OCI-LY3 (cell line): ENCODE results near the gene P3R3URF.

ENCODE experiments used
- H2AFZ ChIP-seq: fragments of 200-600, 300-600 bp; shearing (Covaris generic); 2 replicates; pipeline ENCODE4 v1.6.0; 2014; ENCODE audit warnings: antibody characterized with exemption, low read depth, low read length
- H3K27ac ChIP-seq: fragments of 200-600, 300-600 bp; sonication (generic); 2 replicates; pipeline ENCODE4 v1.5.1; 2014; ENCODE audit warnings: mild to moderate bottlenecking, low read length, moderate library complexity, mixed read lengths
- H3K27me3 ChIP-seq: fragments of 200-600, 300-600 bp; sonication (generic); 2 replicates; pipeline ENCODE4 v1.6.1; 2014; ENCODE audit warnings: low read depth, low read length, mixed read lengths
- H3K36me3 ChIP-seq: fragments of 200-600, 300-600 bp; sonication (generic); replicated peaks from 2 replicates; pipeline ENCODE3; 2014; ENCODE audit warnings: low read depth, low read length, mixed read lengths
- H3K4me1 ChIP-seq: fragments of 300-600, 200-600 bp; sonication (generic); 2 replicates; pipeline ENCODE4 v1.6.1; 2014; ENCODE audit warnings: low read length, mixed read lengths
- H3K4me2 ChIP-seq: fragments of 200-600, 300-600 bp; sonication (generic); 2 replicates; pipeline ENCODE4 v1.6.1; 2014; ENCODE audit warnings: low read length, mixed read lengths
- H3K4me3 ChIP-seq: fragments of 300-600, 200-600 bp; sonication (generic); 2 replicates; pipeline ENCODE4 v1.5.1; 2014; ENCODE audit warnings: antibody characterized with exemption, mild to moderate bottlenecking, low read length, moderate library complexity
- H3K79me2 ChIP-seq: fragments of 300-600, 200-600 bp; shearing (Covaris generic); 2 replicates; pipeline ENCODE4 v1.6.1; 2014; ENCODE audit warnings: mild to moderate bottlenecking, low read length, mixed read lengths
- H3K9ac ChIP-seq: fragments of 300-600, 200-600 bp; shearing (Covaris generic); 2 replicates; pipeline ENCODE4 v1.6.0; 2014; ENCODE audit warnings: mild to moderate bottlenecking, low read length, moderate library complexity
- H3K9me3 ChIP-seq: fragments of 200-600, 300-600 bp; shearing (Covaris generic); 2 replicates; pipeline ENCODE4 v1.6.1; 2014; ENCODE audit warnings: low read length, mixed read lengths; ENCODE audit not compliant: insufficient read depth
- H4K20me1 ChIP-seq: fragments of 200-600, 300-600 bp; sonication (generic); 2 replicates; pipeline ENCODE4 v1.6.1; 2016; ENCODE audit warnings: low read length, mixed read lengths; ENCODE audit not compliant: insufficient read depth
- CTCF ChIP-seq: fragments of 200-600, 300-600 bp; sonication (generic); IDR thresholded peaks from 2 replicates; pipeline ENCODE4 v1.5.1; 2014; ENCODE audit warnings: antibody characterized with exemption, low read length, low read depth
- EZH2phosphoT487 ChIP-seq: fragments of 200-600 bp; shearing (Covaris generic); IDR thresholded peaks from 2 replicates; pipeline ENCODE4 v1.6.1; 2018; ENCODE audit warnings: antibody characterized with exemption, mixed run types, low read depth

The P3R3URF gene

DNA sequence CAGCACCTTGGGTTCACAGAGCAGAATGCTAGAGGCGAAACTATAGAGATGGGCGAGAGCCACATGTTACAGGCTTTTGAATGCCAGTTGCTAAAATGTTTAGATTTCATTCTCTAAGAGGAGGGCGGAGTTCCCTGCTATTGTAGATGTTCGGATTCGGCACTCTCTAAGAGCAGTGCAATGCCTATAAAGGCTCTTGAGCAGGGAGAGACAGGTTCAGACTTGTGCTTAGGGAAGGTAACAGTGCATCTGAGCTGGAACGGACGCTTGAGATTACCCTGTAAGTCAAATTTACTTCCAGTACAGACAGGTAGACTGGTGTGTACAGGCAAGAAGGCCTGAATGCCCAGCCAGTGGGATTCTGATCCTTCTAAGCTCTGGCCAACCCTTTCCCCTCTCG lies 42.2 kb upstream of the P3R3URF start:
- H3K4me2 ChIP-seq, result no peak overlapping the region
- no peak overlapping the region for H2AFZ ChIP-seq
- H3K4me3 ChIP-seq, result no peak overlapping the region
- H3K27me3 ChIP-seq, result no peaks in the 10 kb centered on the region
- H3K9me3 ChIP-seq, result no peaks in the 10 kb centered on the region
- no peaks in the 10 kb centered on the region for H4K20me1 ChIP-seq
- no peak overlapping the region for H3K9ac ChIP-seq
- no peaks in the 10 kb centered on the region for H3K79me2 ChIP-seq
- H3K4me1 ChIP-seq, result no peaks in the 10 kb centered on the region
- no peak overlapping the region for H3K27ac ChIP-seq
- TF ChIP-seq EZH2phosphoT487 (no peak), CTCF (no peak)
- no peaks in the 10 kb centered on the region for H3K36me3 ChIP-seq

DNA sequence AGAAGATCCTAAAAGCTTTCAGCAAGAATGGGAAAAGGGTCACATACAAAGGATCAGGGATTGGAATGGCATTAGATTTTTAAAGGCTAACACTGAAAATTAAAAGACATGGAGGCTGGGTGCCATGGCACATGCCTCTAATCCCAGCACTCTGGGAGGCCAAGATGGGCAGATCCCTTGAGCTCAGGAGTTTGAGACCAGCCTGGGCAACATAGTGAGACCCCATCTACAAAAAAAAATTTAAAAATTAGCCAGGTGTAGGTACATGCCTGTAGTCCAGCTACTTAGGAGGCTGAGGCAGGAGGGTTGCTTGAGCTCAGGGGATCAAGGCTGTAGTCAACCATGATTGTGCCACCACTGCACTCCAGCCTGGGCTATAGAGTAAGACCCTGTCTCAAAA lies 39.2 kb upstream of the P3R3URF start:
- no peaks in the 10 kb centered on the region for H3K27me3 ChIP-seq
- no peak overlapping the region for H3K4me3 ChIP-seq
- no peak overlapping the region for H3K4me2 ChIP-seq
- no peak overlapping the region for H2AFZ ChIP-seq
- no peaks in the 10 kb centered on the region for H3K79me2 ChIP-seq
- no peaks in the 10 kb centered on the region for H3K4me1 ChIP-seq
- H3K36me3 ChIP-seq, result no peaks in the 10 kb centered on the region
- H4K20me1 ChIP-seq, result no peaks in the 10 kb centered on the region
- H3K9ac ChIP-seq, result no peak overlapping the region
- no peaks in the 10 kb centered on the region for H3K9me3 ChIP-seq
- H3K27ac ChIP-seq, result no peak overlapping the region
- TF ChIP-seq EZH2phosphoT487, result no peak
- no peak for TF ChIP-seq CTCF

DNA sequence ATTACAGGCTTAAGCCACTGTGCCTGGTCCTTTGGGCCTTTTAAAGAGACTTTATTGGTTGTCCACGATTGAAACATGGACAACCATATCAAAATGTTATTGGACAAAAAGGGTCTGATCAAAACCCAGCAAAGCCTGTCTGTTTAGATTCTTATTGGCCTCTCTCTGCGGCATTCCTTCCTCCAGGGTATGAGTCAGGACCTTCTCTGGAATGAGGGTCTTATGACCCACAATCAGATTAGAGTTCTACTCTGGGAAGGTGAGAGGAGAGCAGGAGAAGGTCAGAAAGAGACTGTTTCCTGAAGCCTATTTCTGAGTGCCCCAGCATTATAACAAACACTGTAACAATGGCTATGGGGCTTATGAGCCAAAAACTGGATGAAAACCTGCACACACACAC lies 34.8 kb upstream of the P3R3URF start:
- TF ChIP-seq CTCF (no peak), EZH2phosphoT487 (no peak)
- H3K4me3 ChIP-seq, result no peak overlapping the region
- no peak overlapping the region for H3K9ac ChIP-seq
- no peaks in the 10 kb centered on the region for H3K36me3 ChIP-seq
- H2AFZ ChIP-seq, result no peak overlapping the region
- H3K9me3 ChIP-seq, result no peaks in the 10 kb centered on the region
- no peaks in the 10 kb centered on the region for H3K27me3 ChIP-seq
- no peaks in the 10 kb centered on the region for H4K20me1 ChIP-seq
- no peaks in the 10 kb centered on the region for H3K4me1 ChIP-seq
- no peak overlapping the region for H3K27ac ChIP-seq
- H3K4me2 ChIP-seq, result no peak overlapping the region
- H3K79me2 ChIP-seq, result no peaks in the 10 kb centered on the region

DNA sequence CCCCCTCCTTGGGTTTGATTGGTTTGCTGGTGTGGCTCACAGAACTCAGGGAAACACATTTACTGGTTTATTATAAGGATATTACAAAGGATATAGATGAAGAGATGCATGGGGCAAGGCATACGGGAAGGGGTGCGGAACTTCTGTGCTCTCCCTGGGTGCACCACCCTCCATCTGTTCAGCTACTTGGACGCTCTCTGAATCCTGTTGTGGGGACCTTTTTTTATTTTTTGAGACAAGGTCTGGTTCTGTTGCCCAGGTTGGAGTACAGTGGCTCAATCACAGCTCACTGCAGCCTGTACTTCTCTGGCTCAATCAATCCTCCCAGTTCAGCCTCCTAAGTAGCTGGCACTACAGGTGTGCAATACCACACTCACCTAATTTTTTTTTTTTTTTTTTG lies 34.3 kb upstream of the P3R3URF start:
- no peak overlapping the region for H2AFZ ChIP-seq
- no peak overlapping the region for H3K9ac ChIP-seq
- H3K27me3 ChIP-seq, result no peaks in the 10 kb centered on the region
- no peak overlapping the region for H3K4me2 ChIP-seq
- H3K4me3 ChIP-seq, result no peak overlapping the region
- H3K36me3 ChIP-seq, result no peaks in the 10 kb centered on the region
- H3K9me3 ChIP-seq, result no peaks in the 10 kb centered on the region
- no peak for TF ChIP-seq EZH2phosphoT487
- TF ChIP-seq CTCF, result no peak
- no peaks in the 10 kb centered on the region for H3K79me2 ChIP-seq
- H4K20me1 ChIP-seq, result no peaks in the 10 kb centered on the region
- H3K27ac ChIP-seq, result no peak overlapping the region
- no peaks in the 10 kb centered on the region for H3K4me1 ChIP-seq
